GM12873 (cell line): ENCODE measurements around the gene CIZ1.

Source experiments
- CTCF ChIP-seq: IDR thresholded peaks from 2 replicates; pipeline ENCODE4 v1.5.1; 2012; ENCODE audit warnings: low read depth, mild to moderate bottlenecking, moderate library complexity, low read length, control low read depth; ENCODE audit not compliant: insufficient read depth; ENCODE audit errors: missing control alignments

The CIZ1 gene

GRCh38 chr9:128155736-128156500 is 35.5 kb downstream of the CIZ1 start:
- TF ChIP-seq CTCF: no peak

- no peak for TF ChIP-seq CTCF
These were observed 37.3 kb downstream of the CIZ1 start for GRCh38 chr9:128153947-128154695.

GRCh38 chr9:128153060-128153946 is 38.1 kb downstream of the CIZ1 start:
- no peak for TF ChIP-seq CTCF

GRCh38 chr9:128152133-128153059 is 39.0 kb downstream of the CIZ1 start:
- TF ChIP-seq CTCF: no peak

GRCh38 chr9:128151309-128152132 is 39.9 kb downstream of the CIZ1 start:
- no peak for TF ChIP-seq CTCF
